Activated naive CD4-positive, alpha-beta T cell treated with anti-CD3 and anti-CD28 coated beads, Interleukin-2, amount 50 U/mL, for 24 hours (primary cell): ENCODE measurements around the gene DEPP1.

Experiments used
- H3K27ac Mint-ChIP-seq: one replicate; pipeline ENCODE4 v1.8.0; 2021; ENCODE audit warnings: mild to moderate bottlenecking, mixed read lengths
- H3K27me3 Mint-ChIP-seq: one replicate; pipeline ENCODE4 v1.8.0; 2021; ENCODE audit warnings: mixed read lengths
- H3K36me3 Mint-ChIP-seq: one replicate; pipeline ENCODE4 v1.8.0; 2021; ENCODE audit warnings: mixed read lengths
- H3K4me1 Mint-ChIP-seq: one replicate; pipeline ENCODE4 v1.8.0; 2021; ENCODE audit warnings: mixed read lengths
- H3K4me3 Mint-ChIP-seq: one replicate; pipeline ENCODE4 v1.8.0; 2021; ENCODE audit warnings: mild to moderate bottlenecking, mixed read lengths
- H3K9me3 Mint-ChIP-seq: one replicate; pipeline ENCODE4 v1.8.0; 2021; ENCODE audit warnings: mixed read lengths

Gene DEPP1

GRCh38 chr10:44985175-44985681 is 6.6 kb upstream of the DEPP1 start:
- Mint-ChIP-seq H3K4me3 (no peak overlapping the region), H3K4me1 (no peaks in the 10 kb centered on the region), H3K36me3 (no peaks in the 10 kb centered on the region), H3K9me3 (no peaks in the 10 kb centered on the region), H3K27me3 (peaks cover 2% of the 10 kb centered on the region), H3K27ac (no peak overlapping the region)

- Mint-ChIP-seq H3K36me3 (no peaks in the 10 kb centered on the region), H3K4me3 (no peak overlapping the region), H3K27me3 (peaks cover 2% of the 10 kb centered on the region), H3K4me1 (no peaks in the 10 kb centered on the region), H3K27ac (no peak overlapping the region), H3K9me3 (no peaks in the 10 kb centered on the region)
These were observed 6.1 kb upstream of the DEPP1 start for GRCh38 chr10:44984671-44985101.

GRCh38 chr10:44983895-44984278 is 5.3 kb upstream of the DEPP1 start:
- Mint-ChIP-seq H3K27me3 (peaks cover 2% of the 10 kb centered on the region), H3K27ac (no peak overlapping the region), H3K4me1 (no peaks in the 10 kb centered on the region), H3K9me3 (no peaks in the 10 kb centered on the region), H3K36me3 (no peaks in the 10 kb centered on the region), H3K4me3 (no peak overlapping the region)

- Mint-ChIP-seq H3K27ac (no peak overlapping the region), H3K36me3 (no peaks in the 10 kb centered on the region), H3K27me3 (no peaks in the 10 kb centered on the region), H3K4me1 (no peaks in the 10 kb centered on the region), H3K9me3 (no peaks in the 10 kb centered on the region), H3K4me3 (no peak overlapping the region)
These were observed 4.7 kb upstream of the DEPP1 start for GRCh38 chr10:44983066-44983894.

GRCh38 chr10:44982496-44982895 is 3.9 kb upstream of the DEPP1 start:
- H3K4me1 Mint-ChIP-seq = no peaks in the 10 kb centered on the region
- no peak overlapping the region for H3K27ac Mint-ChIP-seq
- H3K9me3 Mint-ChIP-seq = no peaks in the 10 kb centered on the region
- H3K27me3 Mint-ChIP-seq = no peaks in the 10 kb centered on the region
- no peak overlapping the region for H3K4me3 Mint-ChIP-seq
- no peaks in the 10 kb centered on the region for H3K36me3 Mint-ChIP-seq

- Mint-ChIP-seq H3K27ac (no peak overlapping the region), H3K4me1 (no peaks in the 10 kb centered on the region), H3K27me3 (no peaks in the 10 kb centered on the region), H3K9me3 (no peaks in the 10 kb centered on the region), H3K4me3 (no peak overlapping the region), H3K36me3 (no peaks in the 10 kb centered on the region)
These were observed 3.5 kb upstream of the DEPP1 start for GRCh38 chr10:44982114-44982460.

- Mint-ChIP-seq H3K9me3 (no peaks in the 10 kb centered on the region), H3K36me3 (no peaks in the 10 kb centered on the region), H3K4me1 (no peaks in the 10 kb centered on the region), H3K27me3 (no peaks in the 10 kb centered on the region), H3K27ac (no peak overlapping the region), H3K4me3 (no peak overlapping the region)
These were observed 2.8 kb upstream of the DEPP1 start for GRCh38 chr10:44981172-44982113.

- no peak overlapping the region for H3K4me3 Mint-ChIP-seq
- no peaks in the 10 kb centered on the region for H3K4me1 Mint-ChIP-seq
- H3K9me3 Mint-ChIP-seq = no peaks in the 10 kb centered on the region
- H3K27me3 Mint-ChIP-seq = no peaks in the 10 kb centered on the region
- no peak overlapping the region for H3K27ac Mint-ChIP-seq
- H3K36me3 Mint-ChIP-seq = no peaks in the 10 kb centered on the region
These were observed 1.9 kb upstream of the DEPP1 start for GRCh38 chr10:44980309-44981171.

GRCh38 chr10:44979281-44980191 is 927 bp upstream of the DEPP1 start:
- Mint-ChIP-seq H3K27ac (no peak overlapping the region), H3K4me3 (no peak overlapping the region), H3K36me3 (no peaks in the 10 kb centered on the region), H3K27me3 (no peaks in the 10 kb centered on the region), H3K9me3 (no peaks in the 10 kb centered on the region), H3K4me1 (no peaks in the 10 kb centered on the region)

- no peaks in the 10 kb centered on the region for H3K4me1 Mint-ChIP-seq
- no peaks in the 10 kb centered on the region for H3K36me3 Mint-ChIP-seq
- no peaks in the 10 kb centered on the region for H3K27me3 Mint-ChIP-seq
- H3K27ac Mint-ChIP-seq = no peak overlapping the region
- no peaks in the 10 kb centered on the region for H3K9me3 Mint-ChIP-seq
- H3K4me3 Mint-ChIP-seq = no peak overlapping the region
These were observed 418 bp downstream of the DEPP1 start for GRCh38 chr10:44978213-44978569.

- H3K27ac Mint-ChIP-seq = peak overlapping the region; percentile 62
- no peaks in the 10 kb centered on the region for H3K4me1 Mint-ChIP-seq
- peak overlapping the region; percentile 15 for H3K4me3 Mint-ChIP-seq
- H3K27me3 Mint-ChIP-seq = no peaks in the 10 kb centered on the region
- H3K9me3 Mint-ChIP-seq = no peaks in the 10 kb centered on the region
- no peaks in the 10 kb centered on the region for H3K36me3 Mint-ChIP-seq
These were observed 1.1 kb downstream of the DEPP1 start for GRCh38 chr10:44977287-44978212.

GRCh38 chr10:44976352-44977198 is 2.0 kb downstream of the DEPP1 start:
- no peaks in the 10 kb centered on the region for H3K36me3 Mint-ChIP-seq
- no peaks in the 10 kb centered on the region for H3K4me1 Mint-ChIP-seq
- H3K27me3 Mint-ChIP-seq = no peaks in the 10 kb centered on the region
- no peaks in the 10 kb centered on the region for H3K9me3 Mint-ChIP-seq
- peak overlapping the region; percentile 62 for H3K27ac Mint-ChIP-seq
- H3K4me3 Mint-ChIP-seq = peak overlapping the region; percentile 15
